IMR-90 (cell line): ENCODE data around the gene CADM1. TPM values are rescaled to one million over a fixed set of nuclear protein-coding genes. Genes with fewer than 3 reads are reported as not detected.

Experiments
- ATAC-seq: fragments of 200-7000 bp; cut with Tn5 transposase; 2 replicates; pipeline ENCODE4 v1.9.1; 2020; ENCODE audit warnings: low read depth, mild to moderate bottlenecking, moderate library complexity
- BruUV-seq: library from RNA; stranded (reverse); fragments of 400-500 nt; replicated peaks from 2 replicates; lab custom pipeline; 2021; lab: Mats Ljungman, UMichigan
- CTCF ChIA-PET: fragments of 300-600 bp; formaldehyde crosslinking; extraction: SDS; loops from one replicate; lab custom pipeline; 2021; ENCODE audit warnings: antibody characterized with exemption; lab: Yijun Ruan, JAX
- POLR2A ChIA-PET: fragments of 300-600 bp; sonication (Branson Sonifier 250); formaldehyde crosslinking; loops from one replicate; lab custom pipeline; 2022; ENCODE audit warnings: antibody characterized with exemption; ENCODE audit not compliant: unreplicated experiment; lab: Charles Lee
- DNase-seq: peaks from one replicate; pipeline ENCODE4 v3.0.0; 2013
- H2AFZ ChIP-seq: replicated peaks from 2 replicates; pipeline ENCODE3; 2013; ENCODE audit warnings: low read length, mild to moderate bottlenecking; ENCODE audit not compliant: poor library complexity
- H2AK5ac ChIP-seq: 2 replicates; pipeline ENCODE4 v1.6.1; 2013; ENCODE audit warnings: low read depth, low read length, inconsistent platforms
- H2AK9ac ChIP-seq: replicated peaks from 2 replicates; pipeline ENCODE3; 2013; ENCODE audit warnings: mild to moderate bottlenecking, low read depth, low read length, moderate library complexity; ENCODE audit not compliant: poor library complexity
- H2BK120ac ChIP-seq: 2 replicates; pipeline ENCODE4 v1.6.1; 2013; ENCODE audit warnings: low read depth, low read length, inconsistent platforms
- H2BK15ac ChIP-seq: 3 replicates; pipeline ENCODE4 v1.6.1; 2013; ENCODE audit warnings: low read depth, low read length, inconsistent platforms
- H2BK20ac ChIP-seq: 2 replicates; pipeline ENCODE4 v1.6.1; 2013; ENCODE audit warnings: low read depth, mild to moderate bottlenecking, inconsistent platforms, low read length, moderate library complexity
- H2BK5ac ChIP-seq: 2 replicates; pipeline ENCODE4 v1.6.1; 2013; ENCODE audit warnings: mild to moderate bottlenecking, low read depth, low read length, inconsistent platforms; ENCODE audit not compliant: poor library complexity, severe bottlenecking
- H3K14ac ChIP-seq: replicated peaks from 2 replicates; pipeline ENCODE4 v1.6.1; 2013; ENCODE audit warnings: low read depth, low read length, inconsistent platforms
- H3K18ac ChIP-seq: 2 replicates; pipeline ENCODE4 v1.6.1; 2013; ENCODE audit warnings: low read depth, low read length, control low read depth
- H3K23ac ChIP-seq: 2 replicates; pipeline ENCODE4 v1.6.1; 2013; ENCODE audit warnings: low read depth, low read length, inconsistent platforms
- H3K27ac ChIP-seq: 2 replicates; pipeline ENCODE4 v1.5.1; 2013; ENCODE audit warnings: mild to moderate bottlenecking, control low read depth, low read length; ENCODE audit not compliant: insufficient read depth
- H3K27me3 ChIP-seq: 2 replicates; pipeline ENCODE4 v1.6.1; 2013; ENCODE audit warnings: low read length; ENCODE audit not compliant: control insufficient read depth, insufficient read depth
- H3K36me3 ChIP-seq: 2 replicates; pipeline ENCODE4 v1.6.1; 2013; ENCODE audit warnings: low read length, mixed read lengths; ENCODE audit not compliant: control insufficient read depth, insufficient read depth
- H3K4ac ChIP-seq: 2 replicates; pipeline ENCODE4 v1.6.1; 2013; ENCODE audit warnings: low read depth, low read length, inconsistent platforms
- H3K4me1 ChIP-seq: 2 replicates; pipeline ENCODE4 v1.6.1; 2013; ENCODE audit warnings: low read length, mixed read lengths; ENCODE audit not compliant: control insufficient read depth, insufficient read depth
- H3K4me2 ChIP-seq: 2 replicates; pipeline ENCODE4 v1.6.1; 2013; ENCODE audit warnings: low read depth, mild to moderate bottlenecking, control low read depth, low read length, moderate library complexity
- H3K4me3 ChIP-seq: 2 replicates; pipeline ENCODE4 v1.5.1; 2013; ENCODE audit warnings: low read depth, mild to moderate bottlenecking, control low read depth, low read length, moderate library complexity; ENCODE audit not compliant: insufficient read depth
- H3K56ac ChIP-seq: 2 replicates; pipeline ENCODE4 v1.6.1; 2013; ENCODE audit warnings: low read length, inconsistent platforms; ENCODE audit not compliant: insufficient read depth; ENCODE audit errors: extremely low read depth
- H3K79me1 ChIP-seq, 2 experiments: 2 replicates each; pipeline ENCODE4 v1.6.1; 2013; ENCODE audit warnings: low read length in 2 of 2, inconsistent platforms in 1 of 2, low read depth in 1 of 2
- H3K9ac ChIP-seq: 2 replicates; pipeline ENCODE4 v1.6.1; 2013; ENCODE audit warnings: low read depth, low read length, control low read depth
- H3K9me1 ChIP-seq: 2 replicates; pipeline ENCODE4 v1.6.1; 2013; ENCODE audit warnings: low read length, inconsistent platforms; ENCODE audit not compliant: insufficient read depth
- H3K9me3 ChIP-seq: 2 replicates; pipeline ENCODE4 v1.6.1; 2013; ENCODE audit warnings: low read length; ENCODE audit not compliant: control insufficient read depth, insufficient read depth
- H4K20me1 ChIP-seq: 2 replicates; pipeline ENCODE4 v1.6.1; 2013; ENCODE audit warnings: low read length, inconsistent platforms; ENCODE audit not compliant: insufficient read depth
- H4K5ac ChIP-seq: 2 replicates; pipeline ENCODE4 v1.6.1; 2013; ENCODE audit warnings: mild to moderate bottlenecking, low read depth, low read length, control low read depth
- H4K8ac ChIP-seq, 2 experiments: 2 replicates each; pipeline ENCODE4 v1.6.1; 2013; ENCODE audit warnings: low read depth in 2 of 2, low read length in 2 of 2, control low read depth in 1 of 2, inconsistent platforms in 1 of 2
- H4K91ac ChIP-seq: 2 replicates; pipeline ENCODE4 v1.6.1; 2013; ENCODE audit warnings: low read depth, low read length, inconsistent platforms; ENCODE audit not compliant: insufficient read depth
- MXI1 ChIP-seq: IDR thresholded peaks from 2 replicates; pipeline ENCODE4 v1.6.1; 2012; ENCODE audit warnings: low read depth, mild to moderate bottlenecking, low read length, moderate library complexity, borderline replicate concordance
- RAD21 ChIP-seq: IDR thresholded peaks from 2 replicates; pipeline ENCODE4 v1.6.1; 2012; ENCODE audit warnings: low read length, improper control_type of control experiment
- WGBS, 2 experiments: methylation state at CpG; one replicate each; pipeline versions ENCODE4 v1.1.5 to v1.1.7; 2013; ENCODE audit warnings: missing lambda C conversion rate in 2 of 2; ENCODE audit not compliant: insufficient read length in 1 of 2; ENCODE audit errors: extremely low coverage in 2 of 2; 5-methylcytosine and 5-hydroxymethylcytosine counted together
- dilution Hi-C: fragments of 300-500 bp; cut with HindIII; formaldehyde crosslinking; loops from one replicate; pipeline ENCODE4 v1.14.3; 2018; ENCODE audit warnings: low sequenced_read_pairs; ENCODE audit not compliant: unreplicated experiment
- in situ Hi-C: fragments of 300-500 bp; cut with MboI; formaldehyde crosslinking; loops from 3 replicates; pipeline ENCODE4 v1.14.3; 2019; ENCODE audit warnings: low sequenced_read_pairs, inconsistent platforms, mixed read lengths
- intact Hi-C: fragments of 100-400 bp; cut with micrococcal nuclease; formaldehyde crosslinking; loops from 2 replicates; pipeline ENCODE4 v1.10.0; 2022
- polyA plus RNA-seq, 3 experiments: library from polyadenylated mRNA; depleted of rRNA; stranded (reverse); fragments of >200 nt; gene quantifications; 2 replicates each; pipeline ENCODE4 v1.2.3, GENCODE V29; 2012; ENCODE audit warnings: low replicate concordance in 1 of 3
- total RNA-seq: library from RNA; depleted of rRNA; stranded (reverse); fragments of >200 nt; gene quantifications from 2 replicates; pipeline ENCODE4 v1.2.3, GENCODE V29; 2012
- TF ChIP-seq, protein P1 (sequence below): fragments of 150-350 bp; IDR thresholded peaks from 2 replicates; pipeline ENCODE4 v1.6.1; 2016; ENCODE audit warnings: low read depth, mild to moderate bottlenecking, low read length, moderate library complexity, borderline replicate concordance
- TF ChIP-seq, protein P2 (sequence below): conservative IDR thresholded peaks from 2 replicates; pipeline ENCODE4 v1.5.1; 2012; ENCODE audit warnings: mild to moderate bottlenecking, low read depth, low read length, improper control_type of control experiment

CADM1 gene
- total and polyA plus RNA-seq, 2 of the 4 experiments (the other 2 are of a cell fraction) = 28.8 to 77.1 TPM

DNA sequence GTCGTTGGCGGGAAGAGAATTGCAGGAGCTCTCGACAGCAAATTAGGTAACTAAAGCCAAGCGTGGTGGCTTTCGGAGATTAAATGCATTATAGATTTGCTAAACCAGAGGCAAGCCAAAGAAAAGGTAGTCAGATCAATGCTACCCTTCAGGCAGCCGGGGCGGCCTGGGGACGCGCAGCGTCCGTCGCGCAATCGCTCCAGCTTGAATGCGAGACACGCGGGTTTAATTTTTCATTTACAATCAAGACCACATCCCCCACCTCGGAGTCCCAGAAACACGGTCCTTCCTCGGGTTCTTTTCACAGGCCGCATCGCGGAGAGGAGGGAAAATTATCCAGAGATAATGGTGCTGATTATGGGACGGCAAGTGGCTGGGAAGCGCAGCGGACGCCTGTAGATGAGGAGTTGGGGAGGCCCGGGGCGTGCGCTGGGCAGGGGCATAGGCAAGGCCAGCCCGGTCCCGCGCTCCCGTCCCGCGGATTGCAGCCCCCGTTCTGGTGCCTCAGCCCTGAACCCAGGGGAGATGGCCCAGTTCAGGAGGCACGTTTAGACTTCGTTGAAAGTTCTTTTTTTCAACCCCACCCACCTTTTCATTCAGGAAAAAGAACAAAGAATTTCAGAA, 350.4 kb downstream of the CADM1 start:
- Histone ChIP-seq H4K8ac (no peak overlapping the region), H2BK5ac (no peak overlapping the region), H2BK15ac (no peak overlapping the region), H3K4ac (no peak overlapping the region), H2AK5ac (no peak overlapping the region), H3K4me3 (no peak overlapping the region), H2BK20ac (no peak overlapping the region), H3K4me1 (no peaks in the 10 kb centered on the region; the same call in 1 of the 2 replicates), H3K18ac (no peak overlapping the region), H4K91ac (no peak overlapping the region), H3K9ac (no peak overlapping the region), H3K56ac (no peak overlapping the region), H3K4me2 (no peak overlapping the region), H3K36me3 (no peaks in the 10 kb centered on the region), H3K14ac (no peak overlapping the region), H3K23ac (no peak overlapping the region), H2AK9ac (no peak overlapping the region), H3K9me3 (no peaks in the 10 kb centered on the region), H3K27ac (no peak overlapping the region), H4K5ac (no peak overlapping the region), H3K79me1 (no peaks in the 10 kb centered on the region), H2AFZ (no peak overlapping the region), H3K9me1 (no peaks in the 10 kb centered on the region), H3K27me3 (peaks cover 9% of the 10 kb centered on the region), H2BK120ac (no peak overlapping the region), H4K20me1 (no peaks in the 10 kb centered on the region)
- ChIA-PET POLR2A (no interaction called here), CTCF (no interaction called here)
- in situ Hi-C loops (no loop called here), dilution Hi-C loops (no loop called here), intact Hi-C loops (no loop called here)
- no peak for ATAC-seq
- no TSS peak for BruUV-seq
- DNase-seq = no peak
- TF ChIP-seq, protein P1, sequence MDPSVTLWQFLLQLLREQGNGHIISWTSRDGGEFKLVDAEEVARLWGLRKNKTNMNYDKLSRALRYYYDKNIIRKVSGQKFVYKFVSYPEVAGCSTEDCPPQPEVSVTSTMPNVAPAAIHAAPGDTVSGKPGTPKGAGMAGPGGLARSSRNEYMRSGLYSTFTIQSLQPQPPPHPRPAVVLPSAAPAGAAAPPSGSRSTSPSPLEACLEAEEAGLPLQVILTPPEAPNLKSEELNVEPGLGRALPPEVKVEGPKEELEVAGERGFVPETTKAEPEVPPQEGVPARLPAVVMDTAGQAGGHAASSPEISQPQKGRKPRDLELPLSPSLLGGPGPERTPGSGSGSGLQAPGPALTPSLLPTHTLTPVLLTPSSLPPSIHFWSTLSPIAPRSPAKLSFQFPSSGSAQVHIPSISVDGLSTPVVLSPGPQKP = no peak
- TF ChIP-seq RAD21 (no peak), MXI1 (no peak)
- TF ChIP-seq, protein P2, sequence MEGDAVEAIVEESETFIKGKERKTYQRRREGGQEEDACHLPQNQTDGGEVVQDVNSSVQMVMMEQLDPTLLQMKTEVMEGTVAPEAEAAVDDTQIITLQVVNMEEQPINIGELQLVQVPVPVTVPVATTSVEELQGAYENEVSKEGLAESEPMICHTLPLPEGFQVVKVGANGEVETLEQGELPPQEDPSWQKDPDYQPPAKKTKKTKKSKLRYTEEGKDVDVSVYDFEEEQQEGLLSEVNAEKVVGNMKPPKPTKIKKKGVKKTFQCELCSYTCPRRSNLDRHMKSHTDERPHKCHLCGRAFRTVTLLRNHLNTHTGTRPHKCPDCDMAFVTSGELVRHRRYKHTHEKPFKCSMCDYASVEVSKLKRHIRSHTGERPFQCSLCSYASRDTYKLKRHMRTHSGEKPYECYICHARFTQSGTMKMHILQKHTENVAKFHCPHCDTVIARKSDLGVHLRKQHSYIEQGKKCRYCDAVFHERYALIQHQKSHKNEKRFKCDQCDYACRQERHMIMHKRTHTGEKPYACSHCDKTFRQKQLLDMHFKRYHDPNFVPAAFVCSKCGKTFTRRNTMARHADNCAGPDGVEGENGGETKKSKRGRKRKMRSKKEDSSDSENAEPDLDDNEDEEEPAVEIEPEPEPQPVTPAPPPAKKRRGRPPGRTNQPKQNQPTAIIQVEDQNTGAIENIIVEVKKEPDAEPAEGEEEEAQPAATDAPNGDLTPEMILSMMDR = no peak
- 94% methylated on average over 10 of the region's 39 CpGs; no CpG with 5 or more reads in 1 of the 2 experiments for WGBS, 2 experiments
